ENCODE results near the gene C1orf74.

Gene C1orf74

GRCh38 chr1:209791920-209792319 lies 7.6 kb upstream of the C1orf74 start:
- TF ChIP-seq ZNF274 (IDR thresholded peaks at IDR 0.05; ENCODE audit: low read depth, low read length) (no peak), SUZ12 (IDR thresholded peaks at IDR 0.05; ENCODE audit: extremely low read depth, insufficient read depth, insufficient read length) (no peak), YY1 (IDR thresholded peaks at IDR 0.05; ENCODE audit: insufficient read depth, insufficient read length) (no peak)
- no peak for DNase-seq (ENCODE audit: low read depth, low spot score)
- peaks cover 4% of the 10 kb centered on the region for H3K36me3 ChIP-seq (ENCODE audit: insufficient read depth, insufficient read length, low read length)
- H3K27me3 ChIP-seq (ENCODE audit: insufficient read depth, insufficient read length), result no peaks in the 10 kb centered on the region
- H3K9me3 ChIP-seq (ENCODE audit: insufficient read depth, low read length), result no peaks in the 10 kb centered on the region
- no peak overlapping the region for H3K4me3 ChIP-seq (ENCODE audit: insufficient read length, low read depth)
- H3K4me1 ChIP-seq (ENCODE audit: insufficient read depth, insufficient read length), result no peaks in the 10 kb centered on the region
- H3K9ac ChIP-seq (ENCODE audit: insufficient read length, low read depth), result no peak overlapping the region

DNA sequence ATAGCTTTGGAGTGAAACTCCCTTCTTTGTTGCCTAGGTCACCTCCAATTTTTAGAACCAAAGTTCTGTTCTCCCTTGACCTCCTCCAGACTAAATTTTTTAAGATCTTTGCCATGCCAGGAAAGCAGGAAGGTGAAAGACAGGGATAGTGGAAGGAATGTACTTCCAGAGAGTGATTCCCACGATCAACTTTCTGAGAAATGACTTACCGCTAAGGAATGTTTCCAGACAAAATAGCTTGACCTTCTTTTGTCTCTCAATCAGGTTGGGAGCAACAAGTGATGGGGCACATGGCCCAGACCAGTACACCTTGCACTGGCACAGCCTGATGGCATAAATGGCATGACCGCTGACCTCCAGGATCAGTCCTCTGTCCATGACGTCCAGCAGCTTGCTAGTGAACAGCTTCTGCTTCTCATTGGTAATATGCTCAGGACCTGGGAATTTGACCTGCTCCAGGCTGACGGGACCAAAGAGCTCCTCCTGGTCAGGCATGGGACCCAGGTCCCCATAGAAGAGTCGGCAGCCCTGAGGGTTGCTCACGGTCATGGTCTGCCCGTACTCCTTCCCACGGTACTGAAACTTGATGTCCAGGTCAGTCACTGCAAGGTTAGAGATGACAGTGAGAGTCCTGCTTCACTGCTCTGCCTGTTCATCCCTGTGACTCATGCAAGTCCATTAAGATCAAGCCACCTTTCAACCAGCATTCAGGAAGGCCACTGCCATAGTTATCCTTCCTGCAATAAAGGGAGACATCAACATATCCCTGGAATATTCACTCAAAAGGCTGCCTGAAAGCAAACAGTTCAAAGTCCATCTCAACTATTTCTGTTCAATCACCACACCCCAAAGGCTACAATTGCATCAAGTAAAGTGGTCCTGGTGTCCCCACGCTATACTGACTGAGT lies 6.2 kb upstream of the C1orf74 start:
- DNase-seq (ENCODE audit: low read depth, low spot score), result peak; percentile 25
- H3K36me3 ChIP-seq (ENCODE audit: insufficient read depth, insufficient read length, low read length), result peaks cover 4% of the 10 kb centered on the region
- H3K9ac ChIP-seq (ENCODE audit: insufficient read length, low read depth), result no peak overlapping the region
- no peak for TF ChIP-seq YY1 (IDR thresholded peaks at IDR 0.05; ENCODE audit: insufficient read depth, insufficient read length)
- TF ChIP-seq SUZ12 (IDR thresholded peaks at IDR 0.05; ENCODE audit: extremely low read depth, insufficient read depth, insufficient read length), result no peak
- no peak for TF ChIP-seq ZNF274 (IDR thresholded peaks at IDR 0.05; ENCODE audit: low read depth, low read length)
- no peaks in the 10 kb centered on the region for H3K9me3 ChIP-seq (ENCODE audit: insufficient read depth, low read length)
- no peaks in the 10 kb centered on the region for H3K4me1 ChIP-seq (ENCODE audit: insufficient read depth, insufficient read length)
- no peaks in the 10 kb centered on the region for H3K27me3 ChIP-seq (ENCODE audit: insufficient read depth, insufficient read length)
- no peak overlapping the region for H3K4me3 ChIP-seq (ENCODE audit: insufficient read length, low read depth)

DNA sequence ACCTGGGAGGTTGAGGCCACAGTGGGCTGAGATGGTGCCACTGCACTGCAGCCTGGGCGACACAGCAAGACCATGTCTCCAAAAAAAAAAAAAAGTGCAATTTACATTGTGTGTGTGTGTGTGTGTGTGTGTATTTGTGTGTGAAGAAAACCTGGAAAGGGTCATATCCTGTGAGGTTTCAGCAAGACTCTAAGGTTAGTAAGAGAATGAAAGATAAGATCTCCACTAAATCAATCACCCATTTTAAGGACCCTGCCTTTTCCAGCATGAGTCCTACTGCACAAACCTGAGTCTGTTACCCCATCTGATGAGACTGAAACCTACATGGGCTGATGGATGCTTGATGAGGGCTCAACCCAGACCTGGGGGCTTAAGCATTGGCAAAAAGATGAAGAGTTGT lies 4.9 kb upstream of the C1orf74 start:
- no peak for DNase-seq (ENCODE audit: low read depth, low spot score)
- Histone ChIP-seq H3K4me1 (ENCODE audit: insufficient read depth, insufficient read length) (no peaks in the 10 kb centered on the region), H3K27me3 (ENCODE audit: insufficient read depth, insufficient read length) (no peaks in the 10 kb centered on the region), H3K9me3 (ENCODE audit: insufficient read depth, low read length) (no peaks in the 10 kb centered on the region), H3K36me3 (ENCODE audit: insufficient read depth, insufficient read length, low read length) (no peaks in the 10 kb centered on the region), H3K4me3 (ENCODE audit: insufficient read length, low read depth) (no peak overlapping the region), H3K9ac (ENCODE audit: insufficient read length, low read depth) (no peak overlapping the region)
- TF ChIP-seq ZNF274 (IDR thresholded peaks at IDR 0.05; ENCODE audit: low read depth, low read length) (no peak), YY1 (IDR thresholded peaks at IDR 0.05; ENCODE audit: insufficient read depth, insufficient read length) (no peak), SUZ12 (IDR thresholded peaks at IDR 0.05; ENCODE audit: extremely low read depth, insufficient read depth, insufficient read length) (no peak)

DNA sequence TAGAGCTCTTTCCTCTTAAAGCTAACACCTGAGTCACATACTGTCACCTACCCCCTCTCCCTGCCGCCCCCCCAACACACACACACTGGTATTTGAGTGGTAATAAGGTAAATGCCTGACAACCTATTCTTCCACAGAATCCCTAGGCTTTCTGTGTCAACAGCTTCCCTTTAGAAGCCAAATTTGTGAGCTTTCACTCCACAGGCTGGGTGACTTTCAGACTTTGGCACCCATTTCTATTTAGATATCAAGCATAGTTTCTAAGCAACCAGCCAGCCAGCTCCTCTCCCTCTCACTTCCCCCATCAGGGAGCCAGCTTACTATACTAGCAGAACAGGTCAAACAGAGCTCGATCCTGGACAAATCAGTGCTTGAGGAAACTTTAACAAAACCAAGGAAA lies 3.2 kb upstream of the C1orf74 start:
- Histone ChIP-seq H3K9ac (ENCODE audit: insufficient read length, low read depth) (no peak overlapping the region), H3K27me3 (ENCODE audit: insufficient read depth, insufficient read length) (no peaks in the 10 kb centered on the region), H3K9me3 (ENCODE audit: insufficient read depth, low read length) (no peaks in the 10 kb centered on the region), H3K4me1 (ENCODE audit: insufficient read depth, insufficient read length) (no peaks in the 10 kb centered on the region), H3K4me3 (ENCODE audit: insufficient read length, low read depth) (no peak overlapping the region), H3K36me3 (ENCODE audit: insufficient read depth, insufficient read length, low read length) (peaks cover 9% of the 10 kb centered on the region)
- TF ChIP-seq ZNF274 (IDR thresholded peaks at IDR 0.05; ENCODE audit: low read depth, low read length), result no peak
- no peak for TF ChIP-seq YY1 (IDR thresholded peaks at IDR 0.05; ENCODE audit: insufficient read depth, insufficient read length)
- TF ChIP-seq SUZ12 (IDR thresholded peaks at IDR 0.05; ENCODE audit: extremely low read depth, insufficient read depth, insufficient read length), result no peak
- no peak for DNase-seq (ENCODE audit: low read depth, low spot score)

DNA sequence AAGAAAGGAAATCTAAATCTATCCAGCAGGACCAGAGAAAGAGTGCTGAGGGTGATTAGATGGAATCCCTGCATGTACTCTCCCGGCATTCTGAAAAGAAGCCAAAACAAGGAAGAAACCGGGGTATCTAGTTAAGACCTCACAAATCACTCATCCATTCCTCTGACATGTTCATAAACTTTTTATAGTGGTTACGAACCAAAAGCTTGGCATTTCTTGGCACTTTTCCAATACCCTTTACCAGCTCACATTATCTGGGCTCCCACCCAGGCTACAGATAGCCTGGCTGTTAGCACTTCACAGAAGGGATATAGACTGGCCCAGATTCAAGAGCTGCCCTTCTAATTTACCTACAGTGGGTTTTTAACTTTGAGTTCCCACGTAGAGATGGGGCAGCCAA lies 1.8 kb upstream of the C1orf74 start:
- no peaks in the 10 kb centered on the region for H3K9me3 ChIP-seq (ENCODE audit: insufficient read depth, low read length)
- H3K27me3 ChIP-seq (ENCODE audit: insufficient read depth, insufficient read length), result no peaks in the 10 kb centered on the region
- no peak overlapping the region for H3K9ac ChIP-seq (ENCODE audit: insufficient read length, low read depth)
- H3K4me3 ChIP-seq (ENCODE audit: insufficient read length, low read depth), result no peak overlapping the region
- H3K36me3 ChIP-seq (ENCODE audit: insufficient read depth, insufficient read length, low read length), result peaks cover 16% of the 10 kb centered on the region
- no peak for DNase-seq (ENCODE audit: low read depth, low spot score)
- TF ChIP-seq YY1 (IDR thresholded peaks at IDR 0.05; ENCODE audit: insufficient read depth, insufficient read length) (no peak), ZNF274 (IDR thresholded peaks at IDR 0.05; ENCODE audit: low read depth, low read length) (no peak), SUZ12 (IDR thresholded peaks at IDR 0.05; ENCODE audit: extremely low read depth, insufficient read depth, insufficient read length) (no peak)
- H3K4me1 ChIP-seq (ENCODE audit: insufficient read depth, insufficient read length), result no peaks in the 10 kb centered on the region

DNA sequence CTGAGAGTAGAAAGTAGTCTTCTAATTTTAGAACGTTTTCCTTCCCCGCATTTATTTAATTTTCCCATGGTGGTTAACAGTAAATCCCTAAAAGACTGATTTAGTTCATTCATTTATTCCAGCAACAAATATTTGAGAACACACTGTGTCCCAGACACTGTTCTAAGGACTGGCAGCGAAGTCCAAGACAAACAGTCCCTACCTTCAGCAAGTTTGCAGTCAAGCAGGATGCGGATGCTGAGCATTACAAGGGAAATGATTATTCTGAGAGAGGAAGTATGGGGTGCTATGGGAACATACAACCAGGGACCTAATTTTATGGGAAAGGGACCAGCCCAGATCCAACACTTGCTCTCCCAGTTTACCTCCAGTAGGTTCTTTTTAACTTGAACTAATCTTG lies 1.2 kb upstream of the C1orf74 start:
- Histone ChIP-seq H3K4me1 (ENCODE audit: insufficient read depth, insufficient read length) (no peaks in the 10 kb centered on the region), H3K36me3 (ENCODE audit: insufficient read depth, insufficient read length, low read length) (peaks cover 16% of the 10 kb centered on the region)
- no peak for DNase-seq (ENCODE audit: low read depth, low spot score)

GRCh38 chr1:209783386-209783785 lies 973 bp downstream of the C1orf74 start:
- DNase-seq (ENCODE audit: low read depth, low spot score), result no peak
- no peaks in the 10 kb centered on the region for H3K4me1 ChIP-seq (ENCODE audit: insufficient read depth, insufficient read length)
- no peaks in the 10 kb centered on the region for H3K27me3 ChIP-seq (ENCODE audit: insufficient read depth, insufficient read length)
- no peaks in the 10 kb centered on the region for H3K9me3 ChIP-seq (ENCODE audit: insufficient read depth, low read length)
- H3K36me3 ChIP-seq (ENCODE audit: insufficient read depth, insufficient read length, low read length), result peaks cover 16% of the 10 kb centered on the region
- H3K9ac ChIP-seq (ENCODE audit: insufficient read length, low read depth), result peak overlapping the region; percentile 92
- H3K4me3 ChIP-seq (ENCODE audit: insufficient read length, low read depth), result peak overlapping the region; percentile 75
- TF ChIP-seq ZNF274 (IDR thresholded peaks at IDR 0.05; ENCODE audit: low read depth, low read length), result no peak
- no peak for TF ChIP-seq YY1 (IDR thresholded peaks at IDR 0.05; ENCODE audit: insufficient read depth, insufficient read length)
- TF ChIP-seq SUZ12 (IDR thresholded peaks at IDR 0.05; ENCODE audit: extremely low read depth, insufficient read depth, insufficient read length), result no peak

More for the DNA sequence above, 1.2 kb upstream of the C1orf74 start:
- no peaks in the 10 kb centered on the region for H3K27me3 ChIP-seq (ENCODE audit: insufficient read depth, insufficient read length)
- H3K4me3 ChIP-seq (ENCODE audit: insufficient read length, low read depth), result no peak overlapping the region
- no peak overlapping the region for H3K9ac ChIP-seq (ENCODE audit: insufficient read length, low read depth)
- H3K9me3 ChIP-seq (ENCODE audit: insufficient read depth, low read length), result no peaks in the 10 kb centered on the region
- TF ChIP-seq ZNF274 (IDR thresholded peaks at IDR 0.05; ENCODE audit: low read depth, low read length), result no peak
- TF ChIP-seq SUZ12 (IDR thresholded peaks at IDR 0.05; ENCODE audit: extremely low read depth, insufficient read depth, insufficient read length), result no peak
- no peak for TF ChIP-seq YY1 (IDR thresholded peaks at IDR 0.05; ENCODE audit: insufficient read depth, insufficient read length)

All from NT2/D1 (cell line).